Naive thymus-derived CD8-positive, alpha-beta T cell (primary cell): ENCODE measurements around the gene AKR7A2. TPM values are rescaled to one million over a fixed set of nuclear protein-coding genes. Genes with fewer than 3 reads are reported as not detected.

Source experiments
- ATAC-seq, 2 donors: fragments of 150-1000 bp; cut with Tn5 transposase in 1 of 2; sonication (Bioruptor Pico), chemical (Tn5 transposase) in 1 of 2; 1 replicate in 1 of 2; 2 replicates in 1 of 2; pipeline ENCODE4 v1.10.0; 2021; ENCODE audit warnings: mild to moderate bottlenecking in 2 of 2, moderate library complexity in 2 of 2
- POLR2A ChIA-PET: fragments of 350-600 bp; sonication (Branson Sonifier 250); formaldehyde crosslinking; loops from one replicate; lab custom pipeline; 2021; ENCODE audit warnings: antibody characterized with exemption; lab: Charles Lee
- DNase-seq, 10 donors: peaks; one replicate each; pipeline versions ENCODE4 v3.0.0 to v3.0.0-alpha.2; 2020 to 2022
- H3K27ac Mint-ChIP-seq, 10 donors: one replicate each; pipeline ENCODE4 v1.8.0; 2020 to 2022; ENCODE audit warnings: mild to moderate bottlenecking in 10 of 10, mixed read lengths in 10 of 10, moderate library complexity in 4 of 10, inconsistent platforms in 1 of 10
- H3K27me3 Mint-ChIP-seq, 5 donors: one replicate each; pipeline ENCODE4 v1.8.0; 2021 to 2022; ENCODE audit warnings: mixed read lengths in 5 of 5
- H3K36me3 Mint-ChIP-seq, 3 donors: one replicate each; pipeline ENCODE4 v1.8.0; 2020 to 2022; ENCODE audit warnings: mixed read lengths in 3 of 3, mild to moderate bottlenecking in 2 of 3, inconsistent platforms in 1 of 3
- H3K4me1 Mint-ChIP-seq, 4 donors: one replicate each; pipeline ENCODE4 v1.8.0; 2021 to 2022; ENCODE audit warnings: mixed read lengths in 4 of 4
- H3K4me3 Mint-ChIP-seq, 10 donors: one replicate each; pipeline ENCODE4 v1.8.0; 2020 to 2022; ENCODE audit warnings: mild to moderate bottlenecking in 10 of 10, mixed read lengths in 10 of 10, moderate library complexity in 6 of 10, inconsistent platforms in 1 of 10
- H3K9me3 Mint-ChIP-seq, 9 donors: one replicate each; pipeline ENCODE4 v1.8.0; 2020 to 2022; ENCODE audit warnings: mixed read lengths in 9 of 9, mild to moderate bottlenecking in 3 of 9, inconsistent platforms in 1 of 9, moderate library complexity in 1 of 9
- polyA plus RNA-seq, 3 donors: library from polyadenylated mRNA; unstranded; fragments of 300-500 nt; fragmentation: Illumina TruSeq; gene quantifications; one replicate each; pipeline ENCODE4 v1.2.3, GENCODE V29; 2021
- total RNA-seq, 8 experiments: library from RNA in 2 of 8; stranded (reverse) in 2 of 8; gene quantifications; one replicate each; pipeline ENCODE4 v1.2.3 and lab custom pipeline; 2021 to 2026

Gene AKR7A2
- total RNA-seq, result 10 to 100 TPM; 24.8 to 27.7 TPM
- 100 to 1,000 TPM in 2 of 3 donors, 10 to 100 TPM in 1; 99.3 to 116 (median 115) TPM for polyA plus RNA-seq
- total RNA-seq (lab: John Stamatoyannopoulos, UW), result 9.0 to 24.1 (median 15.9) reads per million in 6 experiments

DNA sequence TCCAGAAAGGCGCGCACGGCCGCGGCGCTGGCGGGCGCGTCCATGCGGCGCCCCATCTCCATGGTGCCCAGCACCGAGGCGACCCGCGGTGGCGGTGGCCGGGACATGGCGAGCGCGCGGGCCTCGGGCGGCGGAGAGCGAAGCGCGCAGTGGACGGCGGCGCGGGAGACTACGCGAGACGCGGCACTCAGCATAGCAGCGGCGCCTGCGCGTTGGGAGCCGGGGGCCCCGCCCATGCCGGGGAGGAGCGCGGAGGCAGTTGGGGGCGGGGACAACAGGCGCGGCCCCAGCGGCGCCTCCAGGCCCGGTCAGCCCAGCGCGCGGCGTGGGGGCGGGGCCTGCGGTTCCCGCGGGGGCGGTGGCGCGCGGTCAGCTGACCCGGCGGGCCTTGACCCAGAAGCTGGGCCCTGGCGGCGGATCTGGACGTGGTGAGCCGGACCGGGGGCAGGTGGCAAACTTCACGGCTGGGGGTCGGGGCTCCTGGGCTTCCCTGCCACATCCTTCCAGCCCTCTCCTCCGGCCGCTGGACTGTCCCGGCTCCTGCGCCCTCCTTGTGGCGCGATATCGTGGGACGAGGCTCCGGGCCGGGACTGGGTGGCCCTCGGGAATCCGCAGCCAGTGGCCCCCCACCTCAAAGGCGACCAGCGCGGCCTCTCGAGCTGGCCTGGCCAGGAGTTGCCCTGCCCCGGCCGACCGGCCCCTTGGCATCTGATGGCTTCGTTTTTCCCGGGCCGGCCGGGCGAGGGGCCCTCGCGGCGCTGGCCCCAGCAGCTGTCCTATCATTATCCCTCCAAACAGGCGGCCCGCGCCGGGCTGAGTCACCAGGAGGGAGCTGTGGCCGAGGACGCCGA, at the start of gene AKR7A2, which contains the start of gene SLC66A1:
Gene AKR7A2, minus strand, starts transcription at position 214 of the 851 bp plus-strand sequence. Its CDS starts 20 bp downstream, at position 194.
Gene SLC66A1, plus strand, starts transcription at position 396 of the 851 bp plus-strand sequence. CDS start 5,352 bp downstream, outside the sequence.
- POLR2A ChIA-PET, result interaction anchor here (0.7 to 2.0 kb wide), 4 partner anchors 24 to 339 kb away, joined by 3 to 6 read pairs (median 4); partner anchors contain the start of genes EMC1 and MRTO4
- DNase-seq (peak; percentile 77 to 90 (median 88)), ATAC-seq (peak; percentile 92 to 93)
- peak within 1 kb of the TSS; percentile 63 to 95 (median 84) for H3K27ac Mint-ChIP-seq
- H3K4me1 Mint-ChIP-seq, result peaks cover 27 to 57% (median 49%) of the 10 kb centered on the region in 4 donors
- H3K36me3 Mint-ChIP-seq, result peaks cover 0 to 9% (median 5%) of the 10 kb centered on the region in 3 donors
- peak within 1 kb of the TSS; percentile 84 to 96 (median 89) for H3K4me3 Mint-ChIP-seq
- H3K9me3 Mint-ChIP-seq, result no peaks in the 10 kb centered on the region
- H3K27me3 Mint-ChIP-seq, result no peaks in the 10 kb centered on the region

DNA sequence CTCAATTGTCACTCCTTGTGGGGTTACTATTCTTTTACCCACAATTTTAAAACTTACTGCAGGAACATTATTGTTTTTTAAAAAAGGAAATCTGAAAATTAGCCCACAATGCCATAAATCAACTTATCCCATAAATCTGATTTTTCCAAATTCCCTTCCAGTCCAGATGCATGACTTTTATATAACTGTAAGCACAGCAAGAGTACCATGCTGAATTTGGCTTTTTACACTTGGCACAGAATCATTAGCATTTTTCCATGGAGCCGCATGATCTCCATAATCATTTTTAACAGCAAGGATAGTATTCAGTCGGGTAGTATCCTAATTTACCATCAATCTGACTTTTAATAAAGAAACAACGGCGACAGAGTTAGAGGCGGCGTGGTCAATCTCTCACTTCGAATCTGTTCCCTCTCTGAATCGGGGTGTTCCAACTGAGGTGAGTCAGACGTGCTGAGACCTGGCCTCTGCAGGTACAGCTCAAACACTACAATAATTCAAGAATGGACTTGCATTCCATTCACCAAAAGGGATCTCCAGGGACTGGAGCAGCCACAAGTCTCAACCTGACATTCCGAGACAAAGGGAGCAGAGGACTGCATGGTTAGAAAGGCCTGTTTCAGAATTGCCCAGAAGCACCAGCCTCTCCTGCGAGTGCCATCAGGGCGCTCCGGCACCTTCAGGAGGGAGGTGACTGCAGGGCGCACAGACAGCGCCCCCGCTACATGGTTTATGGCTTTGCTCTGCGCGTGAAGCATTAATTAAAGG, 49.1 kb upstream of the AKR7A2 start:
- H3K27me3 Mint-ChIP-seq, result no peaks in the 10 kb centered on the region
- ATAC-seq, result peak; percentile 66 to 82
- H3K4me1 Mint-ChIP-seq, result peaks cover 26 to 70% (median 42%) of the 10 kb centered on the region in 4 donors
- POLR2A ChIA-PET, result no interaction called here
- DNase-seq, result no peak
- peaks cover 0 to 50% (median 3%) of the 10 kb centered on the region in 3 donors for H3K36me3 Mint-ChIP-seq
- peak overlapping the region; percentile 0 to 83 (median 72) for H3K27ac Mint-ChIP-seq
- no peaks in the 10 kb centered on the region for H3K9me3 Mint-ChIP-seq
- H3K4me3 Mint-ChIP-seq, result peak overlapping the region in 9 of 10 donors; percentile 3 to 79 (median 52)

DNA sequence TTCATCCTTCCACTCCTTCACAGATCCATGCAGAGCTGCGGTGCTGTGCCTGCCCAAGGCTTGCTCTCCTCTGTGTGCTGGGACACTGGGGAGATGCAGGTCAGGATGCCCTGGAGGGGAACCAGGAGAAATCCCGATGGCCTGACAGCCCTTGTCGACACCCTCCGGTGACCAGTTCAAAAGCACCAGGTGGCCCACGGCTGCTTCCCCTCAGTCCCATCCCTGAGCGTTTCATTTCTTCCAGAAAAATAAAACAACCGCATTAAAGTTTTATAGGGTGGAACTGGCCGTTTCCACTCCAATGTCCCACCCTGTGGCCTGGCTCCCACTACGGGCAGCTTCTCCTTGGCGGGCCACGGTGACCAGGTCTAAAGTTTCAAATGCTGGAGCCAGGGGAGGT, 48.5 kb upstream of the AKR7A2 start:
- ATAC-seq, result peak; percentile 14 to 17
- Mint-ChIP-seq H3K27ac (peak overlapping the region in 9 of 10 donors; percentile 59 to 83 (median 72)), H3K4me3 (peak overlapping the region in 8 of 10 donors; percentile 24 to 70 (median 50)), H3K4me1 (peaks cover 24 to 65% (median 41%) of the 10 kb centered on the region in 4 donors), H3K27me3 (no peaks in the 10 kb centered on the region), H3K9me3 (no peaks in the 10 kb centered on the region), H3K36me3 (peaks cover 0 to 50% (median 9%) of the 10 kb centered on the region in 3 donors)
- no peak for DNase-seq
- POLR2A ChIA-PET, result no interaction called here

DNA sequence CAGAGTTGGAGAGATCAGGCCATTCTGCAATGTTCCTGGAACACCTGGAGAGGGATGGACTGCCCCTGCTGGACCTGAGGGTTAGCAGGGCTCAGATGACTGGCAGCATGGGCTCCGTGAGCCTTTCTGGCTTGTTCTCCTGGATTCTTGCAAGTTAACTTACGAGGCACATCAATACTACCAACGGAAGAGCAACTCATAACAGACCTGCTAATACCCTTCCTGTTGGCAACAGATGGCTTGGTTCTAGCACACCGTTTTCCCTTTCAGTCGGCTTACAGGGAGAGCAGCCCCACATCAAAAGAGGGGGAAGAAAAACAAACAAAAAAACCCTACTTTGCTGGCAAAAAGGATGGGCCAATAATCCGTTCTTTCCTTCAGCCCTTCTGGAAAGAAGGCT, 48.1 kb upstream of the AKR7A2 start:
- peak; percentile 49 for ATAC-seq
- H3K27me3 Mint-ChIP-seq, result no peaks in the 10 kb centered on the region
- no peak for DNase-seq
- peaks cover 20 to 61% (median 40%) of the 10 kb centered on the region in 4 donors for H3K4me1 Mint-ChIP-seq
- peak overlapping the region; percentile 3 to 70 (median 38) for H3K4me3 Mint-ChIP-seq
- POLR2A ChIA-PET, result no interaction called here
- H3K27ac Mint-ChIP-seq, result peak overlapping the region; percentile 59 to 90 (median 78)
- no peaks in the 10 kb centered on the region for H3K9me3 Mint-ChIP-seq
- peaks cover 0 to 50% (median 12%) of the 10 kb centered on the region in 3 donors for H3K36me3 Mint-ChIP-seq

DNA sequence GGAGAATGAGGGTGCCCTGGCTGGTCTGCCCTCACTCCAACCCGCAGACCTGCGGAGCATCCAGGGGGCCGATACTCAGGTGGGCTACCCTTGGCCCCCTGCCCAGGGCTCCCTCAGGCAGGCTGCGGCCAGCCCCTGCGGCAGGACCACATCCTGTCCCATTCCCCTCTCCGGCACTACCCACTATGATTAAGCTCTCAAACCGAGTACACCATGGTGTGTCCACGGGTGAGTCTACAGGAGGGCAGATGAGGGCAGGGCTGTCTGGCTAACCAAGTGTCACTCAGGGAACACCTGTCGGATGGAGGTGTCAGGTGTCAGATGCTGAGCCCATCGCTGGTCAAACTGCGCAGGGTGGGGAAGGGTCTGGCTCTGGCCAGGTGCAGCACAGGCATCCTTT, 47.4 kb upstream of the AKR7A2 start:
- H3K36me3 Mint-ChIP-seq, result peaks cover 0 to 50% (median 14%) of the 10 kb centered on the region in 3 donors
- DNase-seq (no peak), ATAC-seq (peak; percentile 31 to 38)
- peak overlapping the region in 6 of 10 donors; percentile 61 to 83 (median 78) for H3K27ac Mint-ChIP-seq
- H3K27me3 Mint-ChIP-seq, result no peaks in the 10 kb centered on the region
- no peaks in the 10 kb centered on the region for H3K9me3 Mint-ChIP-seq
- peaks cover 15 to 56% (median 37%) of the 10 kb centered on the region in 4 donors for H3K4me1 Mint-ChIP-seq
- POLR2A ChIA-PET, result no interaction called here
- H3K4me3 Mint-ChIP-seq, result peak overlapping the region in 6 of 10 donors; percentile 12 to 70 (median 53)

DNA sequence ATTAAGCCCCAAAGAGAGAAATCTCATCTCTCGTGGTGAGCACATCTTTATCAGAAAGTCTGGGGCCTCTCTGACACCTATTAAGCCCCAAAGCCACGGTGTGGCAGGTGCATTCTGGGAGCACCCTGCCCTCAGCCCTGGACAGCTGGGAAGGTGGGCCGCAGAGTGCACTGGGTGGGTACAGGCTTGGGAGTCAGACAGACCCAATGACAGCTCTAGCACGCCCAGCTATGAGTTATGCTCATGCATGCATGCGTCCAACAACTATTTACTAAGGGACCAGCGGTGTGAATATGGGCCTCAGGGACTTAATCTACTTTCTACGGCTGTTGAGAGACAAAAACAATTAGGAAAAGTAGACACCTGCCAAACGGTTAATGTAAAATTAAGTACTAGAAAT, 46.8 kb upstream of the AKR7A2 start:
- peaks cover 14 to 51% (median 35%) of the 10 kb centered on the region in 4 donors for H3K4me1 Mint-ChIP-seq
- H3K27me3 Mint-ChIP-seq, result no peaks in the 10 kb centered on the region
- H3K4me3 Mint-ChIP-seq, result peak overlapping the region in 1 of 10 donors; percentile 4
- DNase-seq (no peak), ATAC-seq (no peak)
- peak overlapping the region in 5 of 10 donors; percentile 25 to 83 (median 52) for H3K27ac Mint-ChIP-seq
- POLR2A ChIA-PET, result interaction anchor here (0.7 kb wide), 1 partner anchor 29 kb away, joined by 4 read pairs; no protein-coding TSS in a partner anchor
- H3K9me3 Mint-ChIP-seq, result no peaks in the 10 kb centered on the region
- peaks cover 0 to 55% (median 18%) of the 10 kb centered on the region in 3 donors for H3K36me3 Mint-ChIP-seq

DNA sequence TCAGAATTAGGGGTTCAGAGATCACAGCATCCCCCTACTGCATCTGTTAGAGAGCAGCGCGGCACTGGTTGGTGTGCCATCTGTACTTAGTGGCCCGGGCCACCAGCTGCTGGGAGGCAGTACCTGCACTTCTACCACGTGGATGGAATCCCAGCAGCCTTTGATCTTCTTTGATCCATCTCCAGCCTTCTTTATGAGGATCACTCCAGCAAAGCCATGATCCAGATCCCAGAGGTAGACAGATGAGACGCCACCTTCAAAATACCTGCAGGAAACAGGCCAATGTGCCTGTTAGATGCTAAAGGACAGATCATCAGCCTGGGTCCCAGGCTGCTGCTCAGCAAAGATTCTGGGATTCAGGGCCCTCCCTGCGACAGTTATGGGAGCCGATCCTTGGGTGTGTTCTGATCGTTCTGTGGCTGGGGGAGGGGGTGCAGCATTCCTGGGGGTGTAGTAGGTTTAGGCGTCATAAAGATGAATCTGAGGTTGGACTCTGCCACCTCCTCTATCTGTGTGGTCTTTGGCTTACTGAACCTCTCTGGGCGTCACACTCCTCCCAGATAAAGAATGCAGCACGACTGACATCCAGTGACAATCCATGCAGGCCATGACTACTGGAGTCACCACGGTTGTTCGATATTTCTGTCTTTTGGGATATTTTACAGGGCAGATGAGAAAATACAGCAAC, 45.5 kb upstream of the AKR7A2 start:
- H3K4me1 Mint-ChIP-seq, result peaks cover 11 to 41% (median 28%) of the 10 kb centered on the region in 4 donors
- H3K9me3 Mint-ChIP-seq, result peaks cover 0 to 2% (median 0%) of the 10 kb centered on the region in 9 donors
- POLR2A ChIA-PET, result no interaction called here
- H3K36me3 Mint-ChIP-seq, result peaks cover 0 to 55% (median 20%) of the 10 kb centered on the region in 3 donors
- H3K27me3 Mint-ChIP-seq, result no peaks in the 10 kb centered on the region
- H3K27ac Mint-ChIP-seq, result peak overlapping the region in 4 of 10 donors; percentile 20 to 59 (median 35)
- ATAC-seq, result no peak
- no peak for DNase-seq
- H3K4me3 Mint-ChIP-seq, result no peak overlapping the region

DNA sequence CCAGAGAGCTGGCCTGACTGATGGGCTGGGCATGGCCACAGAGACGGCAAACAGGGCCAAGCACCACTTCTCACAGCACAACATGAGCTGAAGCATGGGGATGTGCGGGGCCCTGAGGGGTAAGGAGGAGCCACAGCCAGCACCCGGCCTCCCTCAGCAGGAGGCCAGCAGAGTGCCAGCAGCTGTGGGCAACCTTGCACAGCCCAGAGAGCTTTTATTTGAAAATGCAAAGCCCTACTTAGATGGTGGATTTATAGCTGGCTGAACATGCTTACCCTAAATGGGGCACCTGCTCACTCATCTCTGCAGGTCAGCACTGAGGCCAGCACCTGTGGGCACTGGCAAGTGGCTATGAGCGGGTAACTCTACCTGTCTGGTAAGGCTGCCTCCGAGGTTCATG, 44.3 kb upstream of the AKR7A2 start:
- Mint-ChIP-seq H3K9me3 (peaks cover 0 to 2% (median 0%) of the 10 kb centered on the region in 9 donors), H3K4me1 (peaks cover 9 to 30% (median 22%) of the 10 kb centered on the region in 4 donors), H3K27ac (peak overlapping the region in 2 of 10 donors; percentile 53 to 67), H3K36me3 (peaks cover 0 to 64% (median 20%) of the 10 kb centered on the region in 3 donors), H3K4me3 (no peak overlapping the region), H3K27me3 (no peaks in the 10 kb centered on the region)
- DNase-seq (no peak), ATAC-seq (no peak)
- POLR2A ChIA-PET, result no interaction called here

DNA sequence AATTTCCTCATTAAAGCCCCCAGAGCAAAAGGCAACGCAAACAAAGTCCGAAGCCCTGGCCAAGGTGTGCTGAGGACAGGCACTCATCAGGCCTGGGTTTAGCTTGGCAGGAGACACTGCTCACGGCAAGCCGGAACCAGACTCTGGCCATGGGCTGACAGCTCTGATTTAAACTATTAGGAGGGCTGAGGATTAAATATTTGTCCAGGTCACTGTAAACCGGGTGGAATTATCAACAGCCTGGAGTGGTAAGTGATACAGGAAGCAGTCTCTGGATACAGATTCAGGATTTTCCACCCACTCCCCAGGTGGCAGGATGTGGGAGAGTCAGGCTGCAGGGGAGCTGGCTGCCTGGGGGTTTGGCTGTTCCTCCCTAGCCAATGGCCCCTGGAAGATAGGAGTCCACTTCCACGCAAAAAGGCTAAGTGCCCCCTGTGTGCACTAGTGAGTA, 42.6 kb upstream of the AKR7A2 start:
- H3K9me3 Mint-ChIP-seq, result peaks cover 0 to 2% (median 0%) of the 10 kb centered on the region in 9 donors
- H3K27me3 Mint-ChIP-seq, result no peaks in the 10 kb centered on the region
- ATAC-seq (no peak), DNase-seq (no peak)
- peaks cover 0 to 13% (median 5%) of the 10 kb centered on the region in 4 donors for H3K4me1 Mint-ChIP-seq
- POLR2A ChIA-PET, result no interaction called here
- peaks cover 0 to 74% (median 25%) of the 10 kb centered on the region in 3 donors for H3K36me3 Mint-ChIP-seq
- H3K27ac Mint-ChIP-seq, result peak overlapping the region in 1 of 10 donors; percentile 62
- H3K4me3 Mint-ChIP-seq, result no peak overlapping the region

DNA sequence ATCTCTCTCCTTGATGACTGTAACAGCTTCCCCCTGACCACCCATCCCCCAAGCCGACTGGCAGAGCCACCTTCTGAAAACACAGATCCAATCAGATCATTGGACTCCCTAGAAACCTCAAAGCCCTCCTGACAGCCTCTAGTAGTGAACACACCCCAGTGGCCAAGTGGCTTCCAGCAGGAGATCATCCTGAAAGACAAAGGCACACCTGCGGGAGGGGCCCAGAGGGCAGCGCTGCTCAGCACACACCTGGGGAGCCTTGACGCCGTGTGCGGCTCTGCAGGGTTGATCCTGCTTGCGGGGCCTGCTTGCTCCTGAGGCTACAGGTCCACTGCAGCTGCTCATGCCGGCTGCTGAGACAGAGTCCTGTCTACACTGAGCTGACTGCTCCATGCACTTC, 41.7 kb upstream of the AKR7A2 start:
- no peak for ATAC-seq
- H3K36me3 Mint-ChIP-seq, result peaks cover 0 to 82% (median 25%) of the 10 kb centered on the region in 3 donors
- H3K4me3 Mint-ChIP-seq, result no peak overlapping the region
- peaks cover 0 to 6% (median 1%) of the 10 kb centered on the region in 4 donors for H3K4me1 Mint-ChIP-seq
- DNase-seq, result no peak
- no peaks in the 10 kb centered on the region for H3K27me3 Mint-ChIP-seq
- POLR2A ChIA-PET, result no interaction called here
- peaks cover 0 to 2% (median 0%) of the 10 kb centered on the region in 9 donors for H3K9me3 Mint-ChIP-seq
- peak overlapping the region in 5 of 10 donors; percentile 14 to 80 (median 65) for H3K27ac Mint-ChIP-seq

DNA sequence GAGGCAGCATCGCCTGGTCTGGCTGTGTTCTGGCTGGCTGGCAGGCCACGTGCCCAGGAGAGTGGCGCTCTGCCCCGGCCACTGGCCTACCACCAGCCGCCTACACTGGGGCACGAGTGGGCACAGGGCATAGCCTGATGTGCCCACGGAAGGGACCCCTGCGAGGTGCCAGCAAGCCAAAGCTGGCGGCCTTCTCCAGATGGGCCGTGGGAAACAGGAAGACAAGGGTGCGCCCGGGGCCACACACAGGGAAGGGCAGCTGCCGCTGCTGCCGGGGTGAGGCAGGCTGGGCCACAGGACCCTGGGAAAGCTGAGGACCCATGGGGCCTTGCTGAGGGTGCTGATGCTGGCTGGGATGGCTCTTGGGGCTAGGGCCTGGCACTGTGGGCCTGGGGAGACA, 40.9 kb upstream of the AKR7A2 start:
- Mint-ChIP-seq H3K27ac (peak overlapping the region in 1 of 10 donors; percentile 80), H3K9me3 (peaks cover 0 to 2% (median 0%) of the 10 kb centered on the region in 9 donors), H3K36me3 (peaks cover 0 to 78% (median 25%) of the 10 kb centered on the region in 3 donors), H3K4me1 (peaks cover 0 to 3% (median 1%) of the 10 kb centered on the region in 4 donors), H3K27me3 (no peaks in the 10 kb centered on the region), H3K4me3 (no peak overlapping the region)
- ATAC-seq (no peak), DNase-seq (no peak)
- POLR2A ChIA-PET, result no interaction called here
